ENCODE measurements around the gene ALDH18A1. TPM values are rescaled to one million over a fixed set of nuclear protein-coding genes. Genes with fewer than 3 reads are reported as not detected.
A peak's percentile ranks its signal among the peaks of the same experiment; 100 is the strongest.

ALDH18A1 gene
- total RNA-seq, 2 donors from 2014 or later = 81.0 to 130 TPM

DNA sequence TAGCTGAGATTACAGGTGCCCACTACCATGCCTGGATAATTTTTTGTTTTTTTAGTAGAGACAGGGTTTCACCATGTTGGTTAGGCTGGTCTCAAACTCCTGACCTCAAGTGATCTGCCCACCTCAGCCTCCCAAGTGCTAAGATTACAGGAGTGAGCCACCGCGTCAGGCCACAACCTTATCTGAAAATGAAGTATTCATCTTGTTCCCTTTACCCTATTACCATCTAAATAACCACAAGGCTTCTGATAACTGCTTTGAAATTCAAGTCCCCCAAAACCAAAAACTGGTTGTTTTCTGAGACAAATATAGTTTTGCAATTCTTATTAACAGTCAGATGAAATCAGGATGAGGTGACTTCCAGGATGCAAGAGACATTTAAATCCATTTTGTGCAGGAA, 34.8 kb upstream of the ALDH18A1 start:
- no peaks in the 10 kb centered on the region for H3K27me3 ChIP-seq (ENCODE audit: control insufficient read depth, insufficient read depth, low read length, poor library complexity, severe bottlenecking)
- H3K36me3 ChIP-seq (ENCODE audit: control insufficient read depth, insufficient read depth, low read length) = peaks cover 52% of the 10 kb centered on the region
- 92% methylated on average over 2 of the region's 2 CpGs; no CpG with 5 or more reads in 1 of the 2 experiments for WGBS, 2 experiments (ENCODE audit: insufficient coverage in 1 of 2, insufficient read length in 1 of 2)
- Mint-ChIP-seq H3K4me1 (peaks cover 17% of the 10 kb centered on the region), H3K27me3 (ENCODE audit: insufficient read depth) (no peaks in the 10 kb centered on the region), H3K9me3 (peaks cover under 1% of the 10 kb centered on the region), H3K4me3 (peak overlapping the region; percentile 89), H3K36me3 (ENCODE audit: low read depth) (peaks cover 42% of the 10 kb centered on the region), H3K27ac (peak overlapping the region; percentile 52)
- no peak overlapping the region for H3K9ac ChIP-seq (ENCODE audit: extremely low read depth, low read length, poor library complexity, severe bottlenecking)
- peak overlapping the region; percentile 93 for H3K4me3 ChIP-seq (ENCODE audit: low read length)
- no peaks in the 10 kb centered on the region for H3K4me1 ChIP-seq (ENCODE audit: control insufficient read depth, insufficient read depth, low read length)
- H3K27ac ChIP-seq (ENCODE audit: low read depth, low read length) = no peak overlapping the region
- TF ChIP-seq, protein P1, sequence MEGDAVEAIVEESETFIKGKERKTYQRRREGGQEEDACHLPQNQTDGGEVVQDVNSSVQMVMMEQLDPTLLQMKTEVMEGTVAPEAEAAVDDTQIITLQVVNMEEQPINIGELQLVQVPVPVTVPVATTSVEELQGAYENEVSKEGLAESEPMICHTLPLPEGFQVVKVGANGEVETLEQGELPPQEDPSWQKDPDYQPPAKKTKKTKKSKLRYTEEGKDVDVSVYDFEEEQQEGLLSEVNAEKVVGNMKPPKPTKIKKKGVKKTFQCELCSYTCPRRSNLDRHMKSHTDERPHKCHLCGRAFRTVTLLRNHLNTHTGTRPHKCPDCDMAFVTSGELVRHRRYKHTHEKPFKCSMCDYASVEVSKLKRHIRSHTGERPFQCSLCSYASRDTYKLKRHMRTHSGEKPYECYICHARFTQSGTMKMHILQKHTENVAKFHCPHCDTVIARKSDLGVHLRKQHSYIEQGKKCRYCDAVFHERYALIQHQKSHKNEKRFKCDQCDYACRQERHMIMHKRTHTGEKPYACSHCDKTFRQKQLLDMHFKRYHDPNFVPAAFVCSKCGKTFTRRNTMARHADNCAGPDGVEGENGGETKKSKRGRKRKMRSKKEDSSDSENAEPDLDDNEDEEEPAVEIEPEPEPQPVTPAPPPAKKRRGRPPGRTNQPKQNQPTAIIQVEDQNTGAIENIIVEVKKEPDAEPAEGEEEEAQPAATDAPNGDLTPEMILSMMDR (conservative IDR thresholded peaks at IDR 0.05) = no peak
- DNase-seq = no peak
- H3K9me3 ChIP-seq (ENCODE audit: control insufficient read depth, low read length) = peaks cover 5% of the 10 kb centered on the region

DNA sequence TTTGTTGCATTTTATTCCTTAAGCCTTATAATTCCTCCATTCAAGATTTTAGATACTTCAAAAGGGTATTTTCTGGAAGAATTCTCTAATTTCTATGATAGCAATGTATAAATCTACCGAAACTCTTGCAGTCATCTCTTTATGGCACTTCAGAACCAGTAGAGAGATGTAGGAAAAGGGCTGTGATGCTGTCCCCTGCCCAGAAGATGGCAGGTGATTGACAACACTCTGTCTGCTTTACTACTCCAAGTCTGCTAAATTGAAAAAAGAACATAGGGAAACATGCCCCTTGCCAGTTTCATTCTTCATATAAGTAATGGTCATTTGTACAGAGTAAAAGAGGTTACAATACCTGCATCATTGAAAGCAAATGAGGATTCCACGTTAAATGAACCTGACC, 32.1 kb upstream of the ALDH18A1 start:
- H3K9me3 ChIP-seq (ENCODE audit: control insufficient read depth, low read length) = no peaks in the 10 kb centered on the region
- Mint-ChIP-seq H3K9me3 (no peaks in the 10 kb centered on the region), H3K36me3 (ENCODE audit: low read depth) (peaks cover 62% of the 10 kb centered on the region), H3K4me3 (no peak overlapping the region), H3K27me3 (ENCODE audit: insufficient read depth) (no peaks in the 10 kb centered on the region), H3K27ac (no peak overlapping the region), H3K4me1 (peaks cover 17% of the 10 kb centered on the region)
- TF ChIP-seq, protein P1 (conservative IDR thresholded peaks at IDR 0.05) = peak; percentile 65
- no peak for DNase-seq
- no peaks in the 10 kb centered on the region for H3K27me3 ChIP-seq (ENCODE audit: control insufficient read depth, insufficient read depth, low read length, poor library complexity, severe bottlenecking)
- H3K4me1 ChIP-seq (ENCODE audit: control insufficient read depth, insufficient read depth, low read length) = no peaks in the 10 kb centered on the region
- H3K4me3 ChIP-seq (ENCODE audit: low read length) = peak overlapping the region; percentile 10
- H3K27ac ChIP-seq (ENCODE audit: low read depth, low read length) = no peak overlapping the region
- peaks cover 78% of the 10 kb centered on the region for H3K36me3 ChIP-seq (ENCODE audit: control insufficient read depth, insufficient read depth, low read length)
- no peak overlapping the region for H3K9ac ChIP-seq (ENCODE audit: extremely low read depth, low read length, poor library complexity, severe bottlenecking)
- WGBS, 2 experiments (ENCODE audit: insufficient coverage in 1 of 2, insufficient read length in 1 of 2) = 92 to 95% methylated on average over 2 of the region's 2 CpGs

DNA sequence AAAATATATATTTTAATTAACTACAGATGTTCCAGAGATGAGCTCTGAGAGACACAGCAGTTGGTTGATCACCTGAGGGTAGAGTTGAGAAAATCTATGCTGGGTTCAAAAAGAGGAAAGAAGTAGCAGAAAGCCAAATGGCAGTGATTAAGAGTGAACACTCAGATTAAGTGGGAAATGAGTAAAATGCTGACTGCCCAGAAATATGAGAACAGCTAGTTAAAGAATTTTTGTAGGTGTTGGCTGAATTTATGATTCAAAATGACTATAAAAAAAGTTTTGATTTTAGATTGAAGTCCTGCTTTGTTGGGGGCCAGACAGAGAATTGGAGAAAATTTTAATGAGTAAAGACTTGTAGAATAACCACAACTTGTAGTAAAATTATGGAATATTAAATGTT, 27.5 kb upstream of the ALDH18A1 start:
- Mint-ChIP-seq H3K9me3 (no peaks in the 10 kb centered on the region), H3K27me3 (ENCODE audit: insufficient read depth) (no peaks in the 10 kb centered on the region), H3K4me3 (no peak overlapping the region), H3K4me1 (peaks cover under 1% of the 10 kb centered on the region), H3K27ac (no peak overlapping the region), H3K36me3 (ENCODE audit: low read depth) (peaks cover 66% of the 10 kb centered on the region)
- peaks cover 92% of the 10 kb centered on the region for H3K36me3 ChIP-seq (ENCODE audit: control insufficient read depth, insufficient read depth, low read length)
- no peaks in the 10 kb centered on the region for H3K4me1 ChIP-seq (ENCODE audit: control insufficient read depth, insufficient read depth, low read length)
- TF ChIP-seq, protein P1 (conservative IDR thresholded peaks at IDR 0.05) = no peak
- H3K4me3 ChIP-seq (ENCODE audit: low read length) = no peak overlapping the region
- no peaks in the 10 kb centered on the region for H3K9me3 ChIP-seq (ENCODE audit: control insufficient read depth, low read length)
- DNase-seq = no peak
- no peak overlapping the region for H3K9ac ChIP-seq (ENCODE audit: extremely low read depth, low read length, poor library complexity, severe bottlenecking)
- H3K27me3 ChIP-seq (ENCODE audit: control insufficient read depth, insufficient read depth, low read length, poor library complexity, severe bottlenecking) = no peaks in the 10 kb centered on the region
- H3K27ac ChIP-seq (ENCODE audit: low read depth, low read length) = no peak overlapping the region
